WTC11 (cell line): ENCODE data around the gene ATG16L1. TPM values are rescaled to one million over a fixed set of nuclear protein-coding genes. Genes with fewer than 3 reads are reported as not detected.

Experiments used
- ATAC-seq: fragments of 200-7000 bp; cut with Tn5 transposase; 2 replicates; pipeline ENCODE4 v1.10.0; 2021; ENCODE audit warnings: mild to moderate bottlenecking, moderate library complexity
- CTCF ChIA-PET: fragments of 300-600 bp; sonication (Branson Sonifier 250); formaldehyde crosslinking; loops from one replicate; lab custom pipeline; 2021; ENCODE audit warnings: antibody characterized with exemption; lab: Charles Lee
- POLR2A ChIA-PET: fragments of 350-600 bp; sonication (Branson Sonifier 250); formaldehyde crosslinking; loops from one replicate; lab custom pipeline; 2021; ENCODE audit warnings: antibody characterized with exemption; lab: Charles Lee
- DNase-seq: peaks from one replicate; pipeline ENCODE4 v3.0.0; 2021; ENCODE audit warnings: low spot score
- H3K27ac Mint-ChIP-seq: 2 replicates; pipeline ENCODE4 v1.8.0; 2021; ENCODE audit warnings: mixed read lengths
- H3K27me3 Mint-ChIP-seq: 2 replicates; pipeline ENCODE4 v1.8.0; 2021; ENCODE audit warnings: low read depth, mild to moderate bottlenecking, moderate library complexity, mixed read lengths
- H3K36me3 Mint-ChIP-seq: 2 replicates; pipeline ENCODE4 v1.8.0; 2021; ENCODE audit warnings: mixed read lengths
- H3K4me1 Mint-ChIP-seq: 2 replicates; pipeline ENCODE4 v1.8.0; 2022; ENCODE audit warnings: mixed read lengths
- H3K4me3 Mint-ChIP-seq: 2 replicates; pipeline ENCODE4 v1.8.0; 2021; ENCODE audit warnings: mild to moderate bottlenecking, moderate library complexity, mixed read lengths
- H3K9me3 Mint-ChIP-seq: 2 replicates; pipeline ENCODE4 v1.8.0; 2021; ENCODE audit warnings: mixed read lengths
- AR ChIP-seq: fragments of 250-450 bp; sonication (Bioruptor Pico); IDR thresholded peaks from 2 replicates; pipeline ENCODE4 v1.9.0; 2021; ENCODE audit warnings: mild to moderate bottlenecking
- ATF3 ChIP-seq: sonication (generic); formaldehyde crosslinking; conservative IDR thresholded peaks from 2 replicates; pipeline ENCODE4 v1.8.1; 2022; ENCODE audit warnings: mild to moderate bottlenecking, missing genetic modification reagents
- ATF6 ChIP-seq: sonication (generic); formaldehyde crosslinking; IDR thresholded peaks from 2 replicates; pipeline ENCODE4 v1.8.1; 2023; ENCODE audit warnings: mild to moderate bottlenecking, missing genetic modification reagents
- CREB1 ChIP-seq: sonication (generic); formaldehyde crosslinking; IDR thresholded peaks from 2 replicates; pipeline ENCODE4 v1.8.0; 2023; ENCODE audit warnings: mild to moderate bottlenecking, missing genetic modification reagents
- CREM ChIP-seq: sonication (generic); formaldehyde crosslinking; IDR thresholded peaks from 2 replicates; pipeline ENCODE4 v1.8.1; 2022; ENCODE audit warnings: mild to moderate bottlenecking, missing genetic modification reagents, moderate library complexity
- E2F5 ChIP-seq: sonication (generic); formaldehyde crosslinking; IDR thresholded peaks from 2 replicates; pipeline ENCODE4 v1.8.1; 2022; ENCODE audit warnings: mild to moderate bottlenecking, moderate library complexity, missing genetic modification reagents
- ELF4 ChIP-seq: sonication (generic); formaldehyde crosslinking; IDR thresholded peaks from 2 replicates; pipeline ENCODE4 v1.8.1; 2022; ENCODE audit warnings: low read depth, mild to moderate bottlenecking, moderate library complexity, missing genetic modification reagents
- EMX1 ChIP-seq: fragments of 250-450 bp; sonication (Bioruptor Pico); IDR thresholded peaks from 2 replicates; pipeline ENCODE4 v1.8.0; 2021; ENCODE audit warnings: mild to moderate bottlenecking
- ESRRA ChIP-seq: sonication (generic); formaldehyde crosslinking; IDR thresholded peaks from 2 replicates; pipeline ENCODE4 v1.8.1; 2022; ENCODE audit warnings: mild to moderate bottlenecking, missing genetic modification reagents, borderline replicate concordance
- ETV6 ChIP-seq: sonication (generic); formaldehyde crosslinking; IDR thresholded peaks from 2 replicates; pipeline ENCODE4 v1.8.1; 2022; ENCODE audit warnings: mild to moderate bottlenecking, missing genetic modification reagents
- HMGA2 ChIP-seq: fragments of 250-450 bp; sonication (Bioruptor Pico); IDR thresholded peaks from 2 replicates; pipeline ENCODE4 v1.4.0; 2021; ENCODE audit warnings: mild to moderate bottlenecking, moderate library complexity
- JAZF1 ChIP-seq: fragments of 250-450 bp; sonication (Bioruptor Pico); IDR thresholded peaks from 2 replicates; pipeline ENCODE4 v1.9.0; 2021; ENCODE audit warnings: moderate library complexity, mild to moderate bottlenecking, inconsistent platforms
- MLX ChIP-seq: sonication (generic); formaldehyde crosslinking; IDR thresholded peaks from 2 replicates; pipeline ENCODE4 v1.8.1; 2023; ENCODE audit warnings: mild to moderate bottlenecking, missing genetic modification reagents, moderate library complexity
- RORB ChIP-seq: fragments of 250-450 bp; sonication (Bioruptor Pico); IDR thresholded peaks from 2 replicates; pipeline ENCODE4 v1.9.0; 2021; ENCODE audit warnings: mild to moderate bottlenecking
- SMAD3 ChIP-seq: sonication (generic); formaldehyde crosslinking; IDR thresholded peaks from 2 replicates; pipeline ENCODE4 v1.8.0; 2022; ENCODE audit warnings: missing genetic modification reagents, mild to moderate bottlenecking, borderline replicate concordance
- TCF7 ChIP-seq: sonication (generic); formaldehyde crosslinking; IDR thresholded peaks from 2 replicates; pipeline ENCODE4 v1.8.0; 2022; ENCODE audit warnings: mild to moderate bottlenecking, low read depth, missing genetic modification reagents, moderate library complexity
- USF2 ChIP-seq: sonication (generic); formaldehyde crosslinking; IDR thresholded peaks from 2 replicates; pipeline ENCODE4 v1.8.1; 2023; ENCODE audit warnings: mild to moderate bottlenecking, missing genetic modification reagents, moderate library complexity
- ZBTB21 ChIP-seq: sonication (generic); formaldehyde crosslinking; IDR thresholded peaks from 2 replicates; pipeline ENCODE4 v1.8.1; 2023; ENCODE audit warnings: mild to moderate bottlenecking, missing genetic modification reagents, borderline replicate concordance
- ZMAT4 ChIP-seq: fragments of 250-450 bp; sonication (Bioruptor Pico); IDR thresholded peaks from 2 replicates; pipeline ENCODE4 v1.9.0; 2021; ENCODE audit warnings: mild to moderate bottlenecking
- ZNF219 ChIP-seq: sonication (generic); formaldehyde crosslinking; IDR thresholded peaks from 2 replicates; pipeline ENCODE4 v1.8.0; 2023; ENCODE audit warnings: missing genetic modification reagents, mild to moderate bottlenecking, borderline replicate concordance
- ZNF396 ChIP-seq: fragments of 250-450 bp; sonication (Bioruptor Pico); IDR thresholded peaks from 2 replicates; pipeline ENCODE4 v1.8.0; 2021; ENCODE audit warnings: mild to moderate bottlenecking, moderate library complexity, borderline replicate concordance
- ZNF416 ChIP-seq: fragments of 250-450 bp; sonication (Bioruptor Pico); IDR thresholded peaks from 2 replicates; pipeline ENCODE4 v1.9.0; 2021; ENCODE audit warnings: mild to moderate bottlenecking, inconsistent platforms
- total RNA-seq: library from RNA; stranded (reverse); gene quantifications from 3 replicates; pipeline ENCODE4 v1.2.3, GENCODE V29; 2021

Gene ATG16L1
- total RNA-seq, 1 experiment from 2014 or later, result 31.8 TPM

GRCh38 chr2:233210281-233210680 lies 41.2 kb upstream of the ATG16L1 start:
- TF ChIP-seq USF2, result no peak
- no peak for TF ChIP-seq AR
- TF ChIP-seq HMGA2, result no peak
- TF ChIP-seq CREB1 (CRISPR knock-in tag), result no peak
- no peak for TF ChIP-seq ELF4 (CRISPR knock-in tag)
- no peak for TF ChIP-seq ATF3 (CRISPR knock-in tag)
- no peak for TF ChIP-seq ETV6 (CRISPR knock-in tag)
- TF ChIP-seq ZNF396 (CRISPR knock-in tag), result no peak
- TF ChIP-seq ZNF219 (CRISPR knock-in tag), result no peak
- TF ChIP-seq RORB (CRISPR knock-in tag), result no peak
- ChIA-PET CTCF (interaction anchor here (0.9 to 2.0 kb wide), 4 partner anchors 10 to 181 kb away, joined by 3 to 9 read pairs (median 4); no protein-coding TSS in a partner anchor), POLR2A (interaction anchor here (0.7 kb wide), 1 partner anchor 473 kb away, joined by 5 read pairs; no protein-coding TSS in a partner anchor)
- H3K4me3 Mint-ChIP-seq, result no peak overlapping the region
- DNase-seq, result no peak
- H3K4me1 Mint-ChIP-seq, result peaks cover 43% of the 10 kb centered on the region
- H3K36me3 Mint-ChIP-seq, result no peaks in the 10 kb centered on the region
- ATAC-seq, result no peak
- no peaks in the 10 kb centered on the region for H3K9me3 Mint-ChIP-seq
- no peaks in the 10 kb centered on the region for H3K27me3 Mint-ChIP-seq
- H3K27ac Mint-ChIP-seq, result peak overlapping the region; percentile 93

- no peak overlapping the region for H3K27ac Mint-ChIP-seq
Measured at GRCh38 chr2:233210843-233211547, 40.5 kb upstream of the ATG16L1 start.

GRCh38 chr2:233211548-233211895 lies 40.0 kb upstream of the ATG16L1 start:
- ATAC-seq (no peak), DNase-seq (no peak)
- H3K36me3 Mint-ChIP-seq, result no peaks in the 10 kb centered on the region
- peaks cover 43% of the 10 kb centered on the region for H3K4me1 Mint-ChIP-seq
- H3K27ac Mint-ChIP-seq, result no peak overlapping the region
- no peak overlapping the region for H3K4me3 Mint-ChIP-seq
- H3K27me3 Mint-ChIP-seq, result no peaks in the 10 kb centered on the region
- POLR2A ChIA-PET, result no interaction called here
- CTCF ChIA-PET, result no interaction called here
- TF ChIP-seq CREM (CRISPR knock-in tag) (no peak), ZMAT4 (CRISPR knock-in tag) (no peak), HMGA2 (no peak), E2F5 (CRISPR knock-in tag) (no peak), ZBTB21 (CRISPR knock-in tag) (no peak), TCF7 (CRISPR knock-in tag) (no peak), SMAD3 (CRISPR knock-in tag) (no peak), MLX (no peak), EMX1 (no peak), ATF6 (CRISPR knock-in tag) (no peak), ZNF416 (no peak)
- no peaks in the 10 kb centered on the region for H3K9me3 Mint-ChIP-seq

More at GRCh38 chr2:233210843-233211547, 40.5 kb upstream of the ATG16L1 start:
- no peaks in the 10 kb centered on the region for H3K27me3 Mint-ChIP-seq
- POLR2A ChIA-PET, result no interaction called here
- no peak overlapping the region for H3K4me3 Mint-ChIP-seq
- ATAC-seq, result no peak
- no peaks in the 10 kb centered on the region for H3K36me3 Mint-ChIP-seq
- CTCF ChIA-PET, result interaction anchor here (0.9 to 2.0 kb wide), 3 partner anchors 11 to 182 kb away, joined by 3 to 9 read pairs (median 5); no protein-coding TSS in a partner anchor
- H3K9me3 Mint-ChIP-seq, result no peaks in the 10 kb centered on the region
- no peak for DNase-seq
- no peak for TF ChIP-seq JAZF1
- TF ChIP-seq ESRRA (CRISPR knock-in tag), result no peak
- TF ChIP-seq, all 79 proteins: peak for 0
- H3K4me1 Mint-ChIP-seq, result peaks cover 43% of the 10 kb centered on the region
